COLO668 (cell line): ENCODE measurements around the gene STAB2.

Source experiments
- DNase-seq: peaks from one replicate; lab custom pipeline; 2025; ENCODE audit not compliant: unreplicated experiment; lab: John Stamatoyannopoulos, UW

The STAB2 gene

GRCh38 chr12:103586791-103587370 lies at the start of gene STAB2:
TSS of gene STAB2 (plus strand) at chr12:103587273. CDS start at chr12:103587477, 204 bp downstream.
- DNase-seq = no peak

- no peak for DNase-seq
These were observed 48.7 kb upstream of the STAB2 start for GRCh38 chr12:103538397-103538796.

GRCh38 chr12:103540319-103540718 lies 46.8 kb upstream of the STAB2 start:
- no peak for DNase-seq

- DNase-seq = no peak
These were observed 45.0 kb upstream of the STAB2 start for GRCh38 chr12:103542078-103542477.

- DNase-seq = peak; percentile 31
These were observed 40.1 kb upstream of the STAB2 start for GRCh38 chr12:103546959-103547358.

GRCh38 chr12:103547376-103547775 lies 39.7 kb upstream of the STAB2 start:
- DNase-seq = no peak

GRCh38 chr12:103547929-103548328 lies 39.1 kb upstream of the STAB2 start:
- peak; percentile 73 for DNase-seq

GRCh38 chr12:103548622-103549601 lies 38.2 kb upstream of the STAB2 start:
- peak; percentile 88 for DNase-seq

GRCh38 chr12:103556890-103557627 lies 30.0 kb upstream of the STAB2 start:
- DNase-seq = no peak

GRCh38 chr12:103557628-103558010 lies 29.5 kb upstream of the STAB2 start:
- no peak for DNase-seq

GRCh38 chr12:103558879-103559278 lies 28.2 kb upstream of the STAB2 start:
- DNase-seq = no peak

GRCh38 chr12:103560604-103561101 lies 26.4 kb upstream of the STAB2 start:
- DNase-seq = no peak

- no peak for DNase-seq
These were observed 25.9 kb upstream of the STAB2 start for GRCh38 chr12:103561174-103561573.

GRCh38 chr12:103566398-103566797 lies 20.7 kb upstream of the STAB2 start:
- DNase-seq = no peak

GRCh38 chr12:103569278-103569677 lies 17.8 kb upstream of the STAB2 start:
- no peak for DNase-seq

GRCh38 chr12:103571286-103571685 lies 15.8 kb upstream of the STAB2 start:
- DNase-seq = peak; percentile 94

GRCh38 chr12:103572312-103573045 lies 14.6 kb upstream of the STAB2 start:
- DNase-seq = no peak

- DNase-seq = no peak
These were observed 13.9 kb upstream of the STAB2 start for GRCh38 chr12:103573185-103573584.

- DNase-seq = no peak
These were observed 8.1 kb upstream of the STAB2 start for GRCh38 chr12:103578926-103579325.

- no peak for DNase-seq
These were observed 7.0 kb upstream of the STAB2 start for GRCh38 chr12:103580026-103580425.

GRCh38 chr12:103583008-103583407 lies 4.1 kb upstream of the STAB2 start:
- DNase-seq = no peak
